Hepatocyte (in vitro differentiated cells): ENCODE data around the gene SOX6.

Source experiments
- EZH2 ChIP-seq: fragments of 200-600 bp; sonication (generic); IDR thresholded peaks from 2 replicates; pipeline ENCODE4 v1.6.1; 2016; ENCODE audit warnings: antibody characterized with exemption, mild to moderate bottlenecking, borderline replicate concordance
- EZH2phosphoT487 ChIP-seq: fragments of 200-600 bp; sonication (generic); IDR thresholded peaks from one replicate; pipeline ENCODE4 v1.6.1; 2018; ENCODE audit warnings: antibody characterized with exemption, mild to moderate bottlenecking, low read depth, moderate library complexity; ENCODE audit not compliant: unreplicated experiment, severe bottlenecking
- TF ChIP-seq, protein P1 (sequence below): fragments of 200-600 bp; sonication (generic); IDR thresholded peaks from 2 replicates; pipeline ENCODE4 v1.5.1; 2016; ENCODE audit warnings: antibody characterized with exemption, mild to moderate bottlenecking; ENCODE audit not compliant: poor library complexity

- TF ChIP-seq, protein P1, sequence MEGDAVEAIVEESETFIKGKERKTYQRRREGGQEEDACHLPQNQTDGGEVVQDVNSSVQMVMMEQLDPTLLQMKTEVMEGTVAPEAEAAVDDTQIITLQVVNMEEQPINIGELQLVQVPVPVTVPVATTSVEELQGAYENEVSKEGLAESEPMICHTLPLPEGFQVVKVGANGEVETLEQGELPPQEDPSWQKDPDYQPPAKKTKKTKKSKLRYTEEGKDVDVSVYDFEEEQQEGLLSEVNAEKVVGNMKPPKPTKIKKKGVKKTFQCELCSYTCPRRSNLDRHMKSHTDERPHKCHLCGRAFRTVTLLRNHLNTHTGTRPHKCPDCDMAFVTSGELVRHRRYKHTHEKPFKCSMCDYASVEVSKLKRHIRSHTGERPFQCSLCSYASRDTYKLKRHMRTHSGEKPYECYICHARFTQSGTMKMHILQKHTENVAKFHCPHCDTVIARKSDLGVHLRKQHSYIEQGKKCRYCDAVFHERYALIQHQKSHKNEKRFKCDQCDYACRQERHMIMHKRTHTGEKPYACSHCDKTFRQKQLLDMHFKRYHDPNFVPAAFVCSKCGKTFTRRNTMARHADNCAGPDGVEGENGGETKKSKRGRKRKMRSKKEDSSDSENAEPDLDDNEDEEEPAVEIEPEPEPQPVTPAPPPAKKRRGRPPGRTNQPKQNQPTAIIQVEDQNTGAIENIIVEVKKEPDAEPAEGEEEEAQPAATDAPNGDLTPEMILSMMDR = no peak
- TF ChIP-seq EZH2phosphoT487 = no peak
- TF ChIP-seq EZH2 = no peak
These were observed 48.5 kb upstream of the SOX6 start for GRCh38 chr11:16404781-16405285.
